GM12878 (cell line): ENCODE results near the gene DNAJA4. TPM values are rescaled to one million over a fixed set of nuclear protein-coding genes. Genes with fewer than 3 reads are reported as not detected.

Source experiments
- ATAC-seq: fragments of 200-7000 bp; cut with Tn5 transposase; 3 replicates; pipeline ENCODE4 v1.9.1; 2020; ENCODE audit warnings: mild to moderate bottlenecking, moderate library complexity
- BruUV-seq: library from RNA; stranded (reverse); fragments of 400-500 nt; replicated peaks from 2 replicates; lab custom pipeline; 2021; lab: Mats Ljungman, UMichigan
- CTCF ChIA-PET: fragments of 300-600 bp; sonication (Branson Sonifier 250); formaldehyde crosslinking; extraction: SDS; loops from one replicate; lab custom pipeline; 2021; ENCODE audit warnings: inconsistent platforms; lab: Yijun Ruan, JAX
- POLR2A ChIA-PET: fragments of 350-600 bp; formaldehyde crosslinking; extraction: SDS; loops from one replicate; lab custom pipeline; 2021; ENCODE audit warnings: inconsistent platforms; lab: Charles Lee
- RAD21 ChIA-PET: fragments of 300-600 bp; sonication (Branson Sonifier 250); formaldehyde crosslinking; loops from one replicate; lab custom pipeline; 2023; ENCODE audit warnings: antibody characterized with exemption; ENCODE audit not compliant: unreplicated experiment; lab: Charles Lee
- SMC1A ChIA-PET: fragments of 300-600 bp; sonication (Branson Sonifier 250); formaldehyde crosslinking; loops from one replicate; lab custom pipeline; 2023; ENCODE audit not compliant: unreplicated experiment, uncharacterized antibody; lab: Charles Lee
- DNase-seq: peaks from one replicate; pipeline ENCODE4 v3.0.0-alpha.2; 2011; ENCODE audit warnings: low read depth, low spot score
- FAIRE-seq: peaks from 3 replicates; lab custom pipeline; 2011; peaks lifted over from hg19 to GRCh38; lab: Jason Lieb, UNC
- H2AFZ ChIP-seq: 2 replicates; pipeline ENCODE4 v1.6.0; 2011; ENCODE audit warnings: low read depth, low read length, control low read depth; ENCODE audit not compliant: control insufficient read depth
- H3K27ac ChIP-seq: 2 replicates; pipeline ENCODE4 v1.5.1; 2011; ENCODE audit warnings: control low read depth; ENCODE audit not compliant: control insufficient read depth, insufficient read depth
- H3K27me3 ChIP-seq, 2 experiments: replicated peaks in 1 of 2; 2 replicates each; pipeline versions ENCODE4 v1.6.0 to v1.6.1; 2011; ENCODE audit warnings: low read length in 1 of 2; ENCODE audit not compliant: control insufficient read depth in 2 of 2, insufficient read depth in 2 of 2
- H3K36me3 ChIP-seq, 2 experiments: 2 replicates each; pipeline ENCODE4 v1.5.1; 2011; ENCODE audit warnings: low read length in 1 of 2; ENCODE audit not compliant: control insufficient read depth in 2 of 2, insufficient read depth in 2 of 2
- H3K4me1 ChIP-seq: 2 replicates; pipeline ENCODE4 v1.6.1; 2011; ENCODE audit warnings: mild to moderate bottlenecking, low read length, moderate library complexity, mixed read lengths; ENCODE audit not compliant: control insufficient read depth, insufficient read depth
- H3K4me2 ChIP-seq: 2 replicates; pipeline ENCODE4 v1.6.0; 2011; ENCODE audit warnings: control low read depth; ENCODE audit not compliant: control insufficient read depth, insufficient read depth
- H3K4me3 ChIP-seq: fragments of 200-600 bp; sonication (generic); 2 replicates; pipeline ENCODE4 v1.5.1; 2016
- H3K79me2 ChIP-seq: 2 replicates; pipeline ENCODE4 v1.6.0; 2011; ENCODE audit warnings: low read length; ENCODE audit not compliant: control insufficient read depth, insufficient read depth
- H3K9ac ChIP-seq: 2 replicates; pipeline ENCODE4 v1.8.0; 2011; ENCODE audit warnings: low read length, control low read depth, mixed read lengths; ENCODE audit not compliant: control insufficient read depth, insufficient read depth
- H3K9me3 ChIP-seq: replicated peaks from 3 replicates; pipeline ENCODE4 v1.5.1; 2011; ENCODE audit warnings: mild to moderate bottlenecking, low read length; ENCODE audit not compliant: control insufficient read depth, insufficient read depth
- H4K20me1 ChIP-seq: 2 replicates; pipeline ENCODE4 v1.6.0; 2011; ENCODE audit not compliant: control insufficient read depth, insufficient read depth
- BMI1 ChIP-seq: fragments of 450-650 bp; IDR thresholded peaks from 2 replicates; pipeline ENCODE4 v1.6.1; 2016; ENCODE audit warnings: mild to moderate bottlenecking, moderate library complexity, borderline replicate concordance
- CBX5 ChIP-seq: sonication (generic); IDR thresholded peaks from 2 replicates; pipeline ENCODE4 v1.6.1; 2016; ENCODE audit warnings: low read depth, moderate library complexity, mild to moderate bottlenecking, inconsistent platforms
- CHD1 ChIP-seq: IDR thresholded peaks from 2 replicates; pipeline ENCODE4 v1.6.1; 2012; ENCODE audit warnings: low read depth, low read length, improper control_type of control experiment
- CREB1 ChIP-seq: IDR thresholded peaks from 2 replicates; pipeline ENCODE4 v1.6.1; 2012; ENCODE audit warnings: low read depth, mild to moderate bottlenecking, inconsistent platforms
- E2F4 ChIP-seq: IDR thresholded peaks from 2 replicates; pipeline ENCODE4 v1.6.1; 2012; ENCODE audit warnings: low read depth, low read length, improper control_type of control experiment
- PAX8 ChIP-seq: fragments of 450-650 bp; IDR thresholded peaks from 2 replicates; pipeline ENCODE4 v1.6.1; 2017; ENCODE audit warnings: mild to moderate bottlenecking, moderate library complexity
- RFX5 ChIP-seq: IDR thresholded peaks from 2 replicates; pipeline ENCODE4 v1.6.1; 2011; ENCODE audit warnings: low read depth, low read length, improper control_type of control experiment
- SMC3 ChIP-seq: IDR thresholded peaks from 2 replicates; pipeline ENCODE4 v1.6.1; 2011; ENCODE audit warnings: low read length, improper control_type of control experiment, borderline replicate concordance
- USF1 ChIP-seq: IDR thresholded peaks from 2 replicates; pipeline ENCODE4 v1.6.1; 2011; ENCODE audit warnings: borderline replicate concordance, low read depth, mild to moderate bottlenecking, moderate library complexity, mixed read lengths, low read length; ENCODE audit not compliant: insufficient read depth; ENCODE audit errors: extremely low read length
- ZBED1 ChIP-seq: IDR thresholded peaks from 2 replicates; pipeline ENCODE4 v1.6.1; 2016; ENCODE audit warnings: borderline replicate concordance
- ZBTB4 ChIP-seq: fragments of 450-650 bp; formaldehyde crosslinking; IDR thresholded peaks from 2 replicates; pipeline ENCODE4 v1.4.0; 2022; ENCODE audit warnings: mild to moderate bottlenecking, moderate library complexity
- ZNF217 ChIP-seq: fragments of 450-650 bp; IDR thresholded peaks from 2 replicates; pipeline ENCODE4 v1.6.1; 2017; ENCODE audit warnings: antibody characterized with exemption, mild to moderate bottlenecking
- WGBS: methylation state at CpG from one replicate; pipeline ENCODE4 v1.1.6; 2016; ENCODE audit warnings: low lambda C conversion rate; ENCODE audit not compliant: insufficient replicate concordance, insufficient coverage; ENCODE audit errors: missing lambda C conversion rate; 5-methylcytosine and 5-hydroxymethylcytosine counted together
- in situ Hi-C: fragments of 300-500 bp; cut with MboI; formaldehyde crosslinking; loops from 9 replicates; pipeline ENCODE4 v1.14.3; 2018; ENCODE audit warnings: mixed read lengths
- intact Hi-C: fragments of 100-400 bp; cut with micrococcal nuclease; formaldehyde crosslinking; loops from one replicate; pipeline ENCODE4 v1.14.2; 2022; ENCODE audit not compliant: unreplicated experiment
- polyA plus RNA-seq, 11 experiments: library from polyadenylated mRNA; depleted of rRNA in 4 of 11; unstranded in 6 of 11; stranded (reverse) in 5 of 11; fragments of >200 nt; fragmentation: Nextera tagmentation in 4 of 11; fragmentation: Illumina TruSeq in 1 of 11; extraction: Ambion mirVana in 4 of 11; extraction: Trizol in 1 of 11; gene quantifications; 1 replicate in 1 of 11; 2 replicates in 10 of 11; pipeline versions ENCODE4 v1.2.1 to v1.2.3, GENCODE V29; 2011 to 2016; ENCODE audit warnings: inconsistent platforms in 2 of 11, missing spikeins in 2 of 11, low read depth in 1 of 11
- total RNA-seq, 4 experiments: library from RNA; depleted of rRNA in 3 of 4; stranded (reverse); fragments of >200 nt in 3 of 4; fragmentation: Illumina TruSeq in 1 of 4; extraction: Trizol in 1 of 4; gene quantifications; 2 replicates each; pipeline versions ENCODE4 v1.2.1 to v1.2.3, GENCODE V29; 2013 to 2021

The DNAJA4 gene
- total and polyA plus RNA-seq, 10 of the 15 experiments (the other 5 are each of a cell fraction or from before 2014, with no cell fraction given): 0.01 to 10.4 (median 4.1) TPM

GRCh38 chr15:78324144-78324543 lies 59.8 kb downstream of the DNAJA4 start:
- CTCF ChIA-PET: interaction anchor here (1.1 kb wide), 1 partner anchor 9 kb away, joined by 3 read pairs; no protein-coding TSS in a partner anchor
- RAD21 ChIA-PET: no interaction called here
- TF ChIP-seq CREB1: no peak
- no peak for TF ChIP-seq USF1
- TF ChIP-seq PAX8: no peak
- TF ChIP-seq RFX5: no peak
- no peak for TF ChIP-seq CHD1
- TF ChIP-seq ZBTB4 (CRISPR knock-in tag): no peak
- no peak for TF ChIP-seq ZNF217
- TF ChIP-seq ZBED1: no peak
- TF ChIP-seq E2F4: no peak
- no peak for TF ChIP-seq CBX5
- no peak for TF ChIP-seq BMI1
- TF ChIP-seq SMC3: no peak
- H3K4me1 ChIP-seq: no peaks in the 10 kb centered on the region
- FAIRE-seq (no peak), ATAC-seq (no peak), DNase-seq (no peak)
- H3K79me2 ChIP-seq: no peaks in the 10 kb centered on the region
- H3K9me3 ChIP-seq: no peaks in the 10 kb centered on the region
- WGBS: 30% methylated on average over 5 of the region's 5 CpGs
- no peaks in the 10 kb centered on the region for H3K36me3 ChIP-seq
- no peaks in the 10 kb centered on the region for H4K20me1 ChIP-seq
- SMC1A ChIA-PET: no interaction called here
- no peak overlapping the region for H3K27ac ChIP-seq
- POLR2A ChIA-PET: no interaction called here
- H3K27me3 ChIP-seq: 0 out of 4 replicates have a peak, but pooled peaks cover 0 to 1% of the 10 kb centered on the region in 2 experiments
- in situ Hi-C loops (no loop called here), intact Hi-C loops (no loop called here)
- BruUV-seq: no TSS peak
- H2AFZ ChIP-seq: no peak overlapping the region
- no peak overlapping the region for H3K9ac ChIP-seq
- no peak overlapping the region for H3K4me3 ChIP-seq
- no peak overlapping the region for H3K4me2 ChIP-seq
